Fibroblast of the aortic adventitia (primary cell): ENCODE results near the gene PSMA2. TPM values are rescaled to one million over a fixed set of nuclear protein-coding genes. Genes with fewer than 3 reads are reported as not detected.

Experiments used
- DNase-seq: peaks from one replicate; pipeline ENCODE4 v3.0.0-alpha.2; 2010; ENCODE audit warnings: low read depth
- H3K4me3 ChIP-seq: 2 replicates; pipeline ENCODE4 v1.5.1; 2011; ENCODE audit warnings: low read depth, mild to moderate bottlenecking, control low read depth, low read length, moderate library complexity
- total RNA-seq: library from RNA; depleted of rRNA; stranded (reverse); fragments of >200 nt; gene quantifications from 2 replicates; pipeline ENCODE4 v1.2.3, GENCODE V29; 2012; ENCODE audit warnings: low replicate concordance
- TF ChIP-seq, protein P1 (sequence below): IDR thresholded peaks from 2 replicates; pipeline ENCODE4 v1.5.1; 2011; ENCODE audit warnings: mild to moderate bottlenecking, low read length, control low read depth, inconsistent platforms; ENCODE audit not compliant: insufficient read depth

The PSMA2 gene
- total RNA-seq, 1 donor: 121 TPM

DNA sequence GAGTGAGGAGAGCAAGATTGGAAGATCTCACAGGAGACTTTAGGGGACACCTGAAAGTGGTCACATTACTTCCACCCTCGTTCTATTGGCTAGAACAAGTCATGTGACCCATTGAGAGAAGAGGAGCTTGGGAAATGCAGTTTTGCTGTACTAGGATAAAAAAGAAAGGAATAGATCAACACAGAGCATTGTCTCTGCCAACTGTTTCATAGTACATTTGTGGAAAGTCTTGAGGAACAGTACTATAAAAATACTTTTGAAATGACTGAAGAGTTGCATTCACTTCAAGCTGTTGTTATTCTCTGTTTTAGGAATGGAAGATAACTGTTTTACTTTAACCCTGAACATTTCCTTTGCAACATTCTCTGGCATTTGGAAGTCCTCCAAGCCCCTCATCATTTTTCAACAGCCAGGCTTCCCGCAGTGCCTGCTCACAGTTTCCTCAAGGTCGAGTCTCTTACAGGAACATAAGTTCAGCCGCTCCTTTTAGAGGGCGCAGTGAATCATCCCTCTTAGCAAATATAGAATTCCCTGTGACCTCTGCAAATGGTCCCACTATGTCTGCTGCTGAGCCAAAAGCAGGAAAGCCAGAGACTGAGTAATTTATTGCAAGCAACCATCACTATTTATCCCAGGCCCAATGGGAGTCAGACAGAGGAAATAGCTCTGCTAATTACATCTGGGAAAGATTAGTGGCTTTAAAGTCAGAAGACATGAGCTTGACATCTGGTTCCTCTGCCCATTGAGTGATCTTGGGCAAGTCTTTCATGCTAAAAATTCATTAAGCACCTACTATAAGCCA is 40.9 kb upstream of the PSMA2 start:
- TF ChIP-seq, protein P1, sequence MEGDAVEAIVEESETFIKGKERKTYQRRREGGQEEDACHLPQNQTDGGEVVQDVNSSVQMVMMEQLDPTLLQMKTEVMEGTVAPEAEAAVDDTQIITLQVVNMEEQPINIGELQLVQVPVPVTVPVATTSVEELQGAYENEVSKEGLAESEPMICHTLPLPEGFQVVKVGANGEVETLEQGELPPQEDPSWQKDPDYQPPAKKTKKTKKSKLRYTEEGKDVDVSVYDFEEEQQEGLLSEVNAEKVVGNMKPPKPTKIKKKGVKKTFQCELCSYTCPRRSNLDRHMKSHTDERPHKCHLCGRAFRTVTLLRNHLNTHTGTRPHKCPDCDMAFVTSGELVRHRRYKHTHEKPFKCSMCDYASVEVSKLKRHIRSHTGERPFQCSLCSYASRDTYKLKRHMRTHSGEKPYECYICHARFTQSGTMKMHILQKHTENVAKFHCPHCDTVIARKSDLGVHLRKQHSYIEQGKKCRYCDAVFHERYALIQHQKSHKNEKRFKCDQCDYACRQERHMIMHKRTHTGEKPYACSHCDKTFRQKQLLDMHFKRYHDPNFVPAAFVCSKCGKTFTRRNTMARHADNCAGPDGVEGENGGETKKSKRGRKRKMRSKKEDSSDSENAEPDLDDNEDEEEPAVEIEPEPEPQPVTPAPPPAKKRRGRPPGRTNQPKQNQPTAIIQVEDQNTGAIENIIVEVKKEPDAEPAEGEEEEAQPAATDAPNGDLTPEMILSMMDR: no peak
- no peak overlapping the region for H3K4me3 ChIP-seq

DNA sequence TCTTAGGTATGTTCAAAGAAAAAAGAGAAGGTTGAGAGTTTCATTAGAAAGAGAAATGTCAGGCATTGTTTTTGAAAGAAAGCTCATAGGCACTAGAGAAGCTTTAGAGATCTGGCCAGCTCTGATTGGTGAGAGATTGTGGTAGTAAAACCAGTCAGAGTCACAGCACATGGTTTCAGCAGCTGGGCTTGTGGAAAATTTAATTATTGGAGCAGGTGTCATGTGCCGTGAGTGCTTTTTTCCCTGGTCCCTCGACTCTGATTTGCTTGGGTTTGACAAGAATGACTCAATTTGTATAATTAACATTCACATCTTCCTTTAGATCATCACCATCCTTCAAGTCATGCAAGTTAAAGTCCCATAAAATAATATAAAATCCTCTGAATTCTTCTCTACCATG is 35.4 kb upstream of the PSMA2 start:
- no peak for DNase-seq
- H3K4me3 ChIP-seq: no peak overlapping the region
- TF ChIP-seq, protein P1: no peak

More for the DNA sequence above, 40.9 kb upstream of the PSMA2 start:
- DNase-seq: peak; percentile 97

DNA sequence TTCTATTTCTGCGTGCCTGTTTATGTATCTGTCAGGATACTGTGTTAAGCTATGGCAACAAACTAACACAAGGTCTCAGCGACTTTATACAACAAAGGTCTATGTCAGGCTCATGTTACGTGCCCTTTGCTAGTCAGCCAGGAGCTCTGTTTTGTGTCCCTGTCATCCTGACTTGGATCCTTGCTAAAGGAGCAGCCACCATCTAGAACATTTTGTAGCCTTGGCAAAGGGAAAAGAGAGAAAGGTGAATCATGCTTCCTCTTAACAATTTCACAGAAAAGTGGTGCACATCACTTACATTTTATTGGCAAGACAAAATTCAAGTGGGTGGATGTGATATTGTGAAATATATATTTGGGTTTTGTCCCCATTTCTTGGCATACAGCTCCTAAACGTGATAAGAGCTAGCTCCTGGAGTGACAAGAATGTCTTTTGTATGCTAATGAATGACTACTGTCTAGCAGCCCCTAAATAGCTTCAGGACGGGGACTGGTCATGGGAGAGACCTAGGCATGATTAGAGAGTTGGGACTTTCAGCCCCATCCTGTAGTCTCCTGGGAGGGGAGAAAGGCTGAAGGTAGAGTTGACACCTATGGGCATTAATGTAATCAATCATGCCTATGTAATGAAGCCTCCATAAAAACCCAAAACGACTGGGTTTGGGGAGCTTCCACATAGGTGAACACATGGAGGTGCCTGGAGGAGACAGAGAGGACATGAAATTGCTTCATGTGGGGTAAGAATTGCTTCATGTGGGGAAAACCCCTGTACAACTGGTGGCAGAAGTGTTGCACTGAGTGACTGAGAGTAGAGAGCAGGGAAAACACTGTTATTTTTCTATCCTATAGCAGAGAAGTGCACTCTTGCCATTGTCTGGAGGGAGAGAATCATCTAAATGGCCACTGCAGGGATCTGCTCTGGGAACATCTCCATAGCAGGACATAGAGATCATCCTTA is 33.2 kb upstream of the PSMA2 start:
- TF ChIP-seq, protein P1: no peak
- H3K4me3 ChIP-seq: no peak overlapping the region
- peak; percentile 35 for DNase-seq

DNA sequence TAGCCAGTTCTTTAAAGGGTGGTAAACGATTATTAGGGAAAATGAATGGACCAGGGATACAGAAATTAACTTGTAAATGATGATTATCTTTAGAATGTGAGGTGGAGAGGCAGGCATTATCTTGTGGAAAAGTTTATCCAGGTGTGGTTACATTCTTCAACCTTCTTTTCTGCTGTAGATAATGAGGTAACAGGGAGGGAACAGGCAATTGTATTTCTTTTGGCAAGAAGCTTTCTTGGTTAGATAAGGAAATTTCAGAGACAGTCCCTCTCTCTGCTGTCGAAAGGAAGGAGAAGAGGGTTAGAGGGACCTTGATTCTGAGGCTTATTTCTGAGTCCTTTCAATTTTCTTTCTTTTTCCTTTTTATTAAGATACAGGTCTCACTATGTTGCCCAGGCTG is 32.3 kb upstream of the PSMA2 start:
- H3K4me3 ChIP-seq: no peak overlapping the region
- DNase-seq: no peak
- TF ChIP-seq, protein P1: no peak

DNA sequence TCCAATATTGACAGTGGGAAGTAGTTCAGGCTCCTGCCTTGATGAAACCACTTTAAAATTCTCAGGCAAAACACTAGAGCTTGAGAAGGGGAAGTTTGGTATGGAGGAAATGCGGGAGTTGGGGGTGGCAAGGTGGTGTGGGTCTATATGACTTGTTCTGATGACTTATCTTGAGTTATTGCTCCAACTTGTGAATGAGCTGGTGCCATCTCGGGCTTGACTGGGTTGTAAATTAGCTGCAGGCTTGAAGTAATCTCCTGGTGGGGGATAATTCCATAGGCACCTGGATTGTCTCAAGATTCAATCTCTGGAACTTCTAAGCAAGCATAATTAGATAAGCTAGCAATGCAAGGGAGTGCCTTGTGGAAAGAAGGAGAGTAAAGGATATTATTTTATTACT is 29.2 kb upstream of the PSMA2 start:
- no peak overlapping the region for H3K4me3 ChIP-seq
- TF ChIP-seq, protein P1: no peak
- no peak for DNase-seq

DNA sequence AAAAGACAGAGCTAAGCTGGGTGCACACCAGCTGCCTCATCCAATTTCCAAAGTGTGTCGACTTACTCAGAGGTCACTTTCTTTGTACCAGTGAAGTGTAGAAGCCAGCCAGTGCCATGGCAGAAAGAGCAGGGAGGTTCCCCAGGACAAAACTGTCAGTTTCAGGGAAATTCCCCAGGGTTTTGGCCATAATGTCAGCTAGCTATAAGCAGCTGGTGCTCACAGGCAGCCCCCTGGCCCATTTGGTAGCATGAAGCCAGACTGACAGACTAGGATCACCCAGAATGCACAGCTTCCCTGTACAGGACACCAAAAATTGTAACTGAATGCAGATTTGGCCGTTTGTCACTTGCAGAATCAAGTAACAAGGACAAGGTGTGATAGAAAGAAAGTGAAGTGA is 28.8 kb upstream of the PSMA2 start:
- DNase-seq: no peak
- TF ChIP-seq, protein P1: no peak
- H3K4me3 ChIP-seq: no peak overlapping the region
